Activated naive CD8-positive, alpha-beta T cell treated with anti-CD3 and anti-CD28 coated beads for 36 hours (primary cell): ENCODE measurements around the gene ARHGAP21. TPM values are rescaled to one million over a fixed set of nuclear protein-coding genes. Genes with fewer than 3 reads are reported as not detected.
"Not testable (repeated sequence)": the region's sequence is repeated elsewhere in the genome, so short reads cannot be mapped to it uniquely, and the experiment has no call there.

Experiments used
- DNase-seq: peaks from one replicate; pipeline ENCODE4 v3.0.0; 2021
- H3K27ac Mint-ChIP-seq: one replicate; pipeline ENCODE4 v1.8.0; 2022; ENCODE audit warnings: mild to moderate bottlenecking, moderate library complexity, mixed read lengths
- H3K27me3 Mint-ChIP-seq: one replicate; pipeline ENCODE4 v1.8.0; 2022; ENCODE audit warnings: mild to moderate bottlenecking, mixed read lengths
- H3K36me3 Mint-ChIP-seq: one replicate; pipeline ENCODE4 v1.8.0; 2021; ENCODE audit warnings: mild to moderate bottlenecking, mixed read lengths
- H3K4me1 Mint-ChIP-seq: one replicate; pipeline ENCODE4 v1.8.0; 2021; ENCODE audit warnings: mixed read lengths
- H3K4me3 Mint-ChIP-seq: one replicate; pipeline ENCODE4 v1.8.0; 2022; ENCODE audit warnings: mild to moderate bottlenecking, moderate library complexity, mixed read lengths
- H3K9me3 Mint-ChIP-seq: one replicate; pipeline ENCODE4 v1.8.0; 2022; ENCODE audit warnings: mixed read lengths
- total RNA-seq, 2 experiments: library from RNA; stranded (reverse); gene quantifications; one replicate each; pipeline ENCODE4 v1.2.3, GENCODE V29; 2021

ARHGAP21 gene
- total RNA-seq, 2 experiments from 2014 or later: 22.1 to 22.4 TPM

DNA sequence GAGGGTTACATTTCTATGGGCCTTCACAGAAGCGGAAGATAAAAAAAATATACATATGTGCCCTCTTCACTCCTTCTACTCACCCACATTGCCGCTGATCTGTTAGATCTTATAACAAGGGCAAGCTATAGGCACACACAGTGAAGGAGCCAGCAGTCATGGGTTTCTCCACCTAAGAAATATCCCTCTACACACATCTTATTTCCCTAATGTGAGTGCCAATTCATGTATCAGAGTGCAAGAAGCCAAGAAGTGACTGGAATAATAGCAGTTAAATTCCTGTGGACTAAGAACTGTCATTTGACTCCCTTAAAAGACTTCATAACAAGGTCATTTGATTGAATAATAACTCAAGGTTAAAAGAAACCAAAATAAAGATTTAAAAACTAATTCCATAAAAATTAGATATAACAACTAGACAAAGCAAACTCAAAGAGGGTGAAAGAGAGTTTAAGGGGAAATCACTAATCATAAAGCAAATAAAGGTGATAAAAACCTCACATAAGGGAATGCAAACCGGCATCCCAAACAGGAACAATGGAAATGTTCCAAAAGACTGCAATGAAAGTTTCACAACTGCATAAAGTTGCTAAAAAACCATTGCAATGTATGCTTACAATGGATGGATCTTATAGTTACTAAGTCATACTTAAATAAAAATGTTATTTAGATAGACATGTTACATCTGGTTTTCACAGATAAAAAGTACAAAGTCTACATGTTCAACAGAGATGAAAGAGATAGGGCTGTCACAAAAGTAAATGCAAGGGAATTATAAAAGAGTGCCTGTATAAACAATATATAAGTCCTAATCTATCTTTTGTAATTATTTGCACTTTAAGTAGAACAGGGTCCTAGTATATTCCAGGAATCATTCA, 42.8 kb downstream of the ARHGAP21 start:
- Mint-ChIP-seq H3K36me3 (no peaks in the 10 kb centered on the region), H3K27ac (no peak overlapping the region), H3K4me1 (peaks cover 2% of the 10 kb centered on the region), H3K27me3 (no peaks in the 10 kb centered on the region), H3K4me3 (no peak overlapping the region), H3K9me3 (no peaks in the 10 kb centered on the region)
- DNase-seq: no peak

DNA sequence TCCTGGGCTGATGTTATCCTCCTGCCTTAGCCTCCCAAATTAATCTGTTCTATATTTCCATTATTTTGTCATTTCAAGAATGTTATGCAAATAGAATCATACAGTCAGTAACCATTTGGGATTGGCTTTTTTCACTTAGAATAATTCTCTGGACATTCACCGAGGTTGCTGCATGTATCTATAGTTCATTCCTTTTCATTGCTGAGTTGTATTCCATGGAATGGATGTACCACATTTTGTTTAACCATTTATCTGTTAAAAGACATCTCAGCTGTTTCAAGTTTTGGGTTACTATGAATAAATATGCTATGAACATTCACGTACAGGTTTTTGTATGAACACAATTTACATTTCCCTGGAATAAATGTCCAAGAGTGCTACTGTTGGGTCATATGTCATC, 44.9 kb downstream of the ARHGAP21 start:
- H3K9me3 Mint-ChIP-seq: no peaks in the 10 kb centered on the region
- no peaks in the 10 kb centered on the region for H3K27me3 Mint-ChIP-seq
- H3K4me3 Mint-ChIP-seq: no peak overlapping the region
- DNase-seq: no peak
- H3K27ac Mint-ChIP-seq: no peak overlapping the region
- peaks cover 2% of the 10 kb centered on the region for H3K4me1 Mint-ChIP-seq
- no peaks in the 10 kb centered on the region for H3K36me3 Mint-ChIP-seq

DNA sequence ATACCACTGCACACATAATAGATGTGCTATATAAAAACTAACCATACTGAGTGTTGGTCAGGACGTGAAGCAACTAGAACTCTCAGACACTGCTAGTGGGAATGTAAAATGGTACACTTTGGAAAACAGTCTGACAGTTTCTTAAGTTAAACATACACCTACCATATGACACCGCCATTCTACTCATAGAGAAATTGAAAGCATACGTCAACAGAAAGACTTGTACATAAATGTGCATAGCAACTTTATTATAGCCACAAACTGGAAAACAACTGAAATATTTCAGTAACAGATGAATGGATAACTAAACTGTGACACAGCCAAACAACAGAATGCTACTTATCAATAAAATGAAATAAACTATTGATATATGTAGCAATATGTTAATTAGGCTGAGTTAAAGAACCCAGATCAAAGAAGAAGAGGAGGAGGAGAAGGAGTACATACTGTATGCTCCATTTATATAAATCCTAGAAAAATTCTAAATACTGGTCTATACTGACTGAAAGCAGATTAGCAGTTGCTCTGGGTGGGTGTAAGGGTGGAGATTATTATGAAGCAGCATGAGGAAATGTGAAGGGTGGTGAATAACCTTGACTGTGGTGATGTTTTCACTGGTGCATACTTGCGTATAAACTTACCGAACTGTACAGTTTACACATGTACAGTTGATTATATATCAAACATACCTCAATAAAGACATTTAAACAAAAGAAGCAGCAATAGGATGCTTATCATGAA, 48.6 kb downstream of the ARHGAP21 start:
- no peak overlapping the region for H3K27ac Mint-ChIP-seq
- H3K27me3 Mint-ChIP-seq: no peaks in the 10 kb centered on the region
- no peaks in the 10 kb centered on the region for H3K9me3 Mint-ChIP-seq
- DNase-seq: no peak
- no peaks in the 10 kb centered on the region for H3K36me3 Mint-ChIP-seq
- H3K4me1 Mint-ChIP-seq: peaks cover 2% of the 10 kb centered on the region
- no peak overlapping the region for H3K4me3 Mint-ChIP-seq

DNA sequence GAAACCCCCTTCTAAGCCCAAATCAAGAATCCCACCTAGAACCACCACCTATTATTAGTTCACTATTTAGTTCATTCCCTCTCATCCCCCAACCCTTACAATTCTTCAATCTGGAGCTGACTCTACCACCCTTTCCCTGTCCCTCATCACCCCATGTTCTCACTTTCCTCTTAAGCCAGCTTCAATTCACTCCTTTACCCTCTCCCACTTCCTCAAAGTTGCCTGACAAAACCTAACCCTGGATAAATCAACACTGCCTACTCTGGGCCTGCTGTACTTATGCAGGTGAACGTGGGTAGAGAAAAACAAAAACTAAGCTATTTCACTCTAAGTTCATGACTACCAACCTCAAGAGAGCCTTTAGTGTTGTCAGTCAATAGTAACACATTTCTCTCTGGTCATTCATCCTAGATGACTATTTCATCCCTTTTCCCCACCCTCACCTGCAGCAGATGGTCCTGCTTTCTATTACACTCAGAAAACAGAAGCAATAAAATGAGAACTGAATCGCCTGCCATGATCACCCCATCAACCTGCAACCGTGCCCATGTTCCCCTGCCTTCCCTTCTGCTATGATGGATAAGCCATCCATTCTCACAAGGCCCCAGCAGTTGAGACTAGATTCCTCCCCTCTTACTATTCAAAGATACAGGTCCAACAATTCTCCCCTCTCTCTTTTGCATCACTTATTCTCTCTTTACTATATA, 52.6 kb downstream of the ARHGAP21 start:
- no peaks in the 10 kb centered on the region for H3K27me3 Mint-ChIP-seq
- H3K9me3 Mint-ChIP-seq: no peaks in the 10 kb centered on the region
- no peak overlapping the region for H3K4me3 Mint-ChIP-seq
- no peak overlapping the region for H3K27ac Mint-ChIP-seq
- H3K4me1 Mint-ChIP-seq: peaks cover 2% of the 10 kb centered on the region
- no peak for DNase-seq
- H3K36me3 Mint-ChIP-seq: no peaks in the 10 kb centered on the region

DNA sequence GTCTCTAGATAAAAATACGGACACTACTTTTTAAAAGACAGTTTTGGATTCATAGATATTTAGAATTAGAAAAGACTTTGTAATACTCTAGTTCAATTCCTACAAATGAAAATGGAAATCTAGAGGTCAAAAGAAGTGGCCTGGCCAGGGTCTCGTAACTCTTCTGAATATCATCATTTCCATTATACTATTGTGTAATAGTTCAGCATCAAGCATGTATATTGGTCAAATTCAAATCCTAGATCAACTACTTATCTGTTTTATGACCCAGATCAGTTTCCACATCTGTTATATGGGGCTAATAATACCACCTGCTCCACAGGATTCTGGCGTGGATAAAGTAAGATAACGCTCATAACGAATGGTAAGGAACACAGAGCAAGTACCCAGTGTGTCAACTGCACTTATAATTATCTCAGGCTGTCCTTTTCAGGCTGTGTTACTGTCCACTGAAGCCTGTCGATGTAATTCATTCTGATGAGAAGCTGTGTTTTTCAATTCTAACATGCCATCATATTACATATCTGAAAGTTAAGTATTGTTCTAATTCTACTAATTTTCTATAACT, 54.3 kb downstream of the ARHGAP21 start:
- no peak overlapping the region for H3K27ac Mint-ChIP-seq

DNA sequence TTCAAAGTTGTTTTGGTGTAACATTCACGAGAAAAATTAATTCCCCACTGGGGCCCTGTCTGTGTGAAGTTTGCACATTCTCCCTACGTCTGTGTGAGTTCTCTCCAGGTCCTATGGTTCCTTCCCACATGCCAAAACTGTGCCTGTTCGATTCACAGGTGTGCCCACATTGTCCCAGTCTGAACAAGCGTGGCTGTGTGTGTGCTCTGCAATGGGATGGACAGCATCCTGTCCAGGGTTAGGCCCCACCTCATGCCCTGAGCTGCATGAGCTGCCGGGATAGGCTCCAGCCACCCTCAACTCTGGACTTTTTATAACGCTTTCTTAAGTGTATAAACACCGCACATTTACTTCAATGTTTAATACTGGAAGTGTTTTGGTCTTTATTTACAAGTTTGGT, 55.4 kb downstream of the ARHGAP21 start:
- DNase-seq: no peak
- Mint-ChIP-seq H3K27me3 (no peaks in the 10 kb centered on the region), H3K9me3 (no peaks in the 10 kb centered on the region), H3K4me1 (peaks cover 2% of the 10 kb centered on the region), H3K4me3 (no peak overlapping the region), H3K36me3 (peaks cover 2% of the 10 kb centered on the region), H3K27ac (no peak overlapping the region)

More for the DNA sequence above, 54.3 kb downstream of the ARHGAP21 start:
- no peaks in the 10 kb centered on the region for H3K27me3 Mint-ChIP-seq
- H3K4me3 Mint-ChIP-seq: no peak overlapping the region
- H3K36me3 Mint-ChIP-seq: peaks cover 2% of the 10 kb centered on the region
- peaks cover 2% of the 10 kb centered on the region for H3K4me1 Mint-ChIP-seq
- DNase-seq: no peak
- H3K9me3 Mint-ChIP-seq: no peaks in the 10 kb centered on the region

DNA sequence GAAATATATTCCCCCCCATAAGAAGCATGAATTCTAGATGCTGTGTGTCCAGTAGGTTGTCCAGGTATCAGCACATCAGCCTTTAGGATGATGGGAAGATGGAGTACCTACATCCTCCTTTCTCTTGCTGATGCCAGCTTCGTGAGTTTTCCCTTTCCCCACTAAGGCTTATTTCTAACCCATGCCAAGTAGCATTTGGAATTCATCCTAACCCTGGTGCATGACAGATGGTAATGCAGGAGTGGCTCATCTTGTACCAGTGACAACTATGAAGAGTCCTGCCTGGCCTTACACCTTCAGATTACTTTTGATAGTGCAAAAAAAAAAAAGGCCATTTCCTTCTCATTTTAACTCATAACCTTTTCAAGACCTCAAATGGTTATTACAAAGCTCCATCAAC, 58.7 kb downstream of the ARHGAP21 start:
- H3K36me3 Mint-ChIP-seq: peaks cover 2% of the 10 kb centered on the region
- H3K4me1 Mint-ChIP-seq: no peaks in the 10 kb centered on the region

DNA sequence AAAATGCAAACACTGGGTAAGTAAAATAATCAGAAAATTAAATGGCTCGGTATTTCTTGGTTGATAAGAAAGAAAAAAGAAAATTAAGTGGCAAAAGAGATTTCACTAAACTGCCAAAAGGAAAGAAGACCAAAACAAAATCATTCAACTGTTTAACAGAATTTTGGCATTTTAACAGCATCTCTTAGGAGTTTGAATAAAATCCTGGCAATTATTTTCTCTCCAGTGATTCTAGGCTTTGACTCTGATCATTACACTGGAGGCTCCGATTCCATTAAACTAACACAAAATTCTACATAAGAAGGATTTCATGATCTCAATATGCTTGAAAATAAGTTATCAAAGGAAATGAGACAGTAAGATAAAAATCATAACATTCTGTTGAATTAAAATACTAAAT, 62.3 kb downstream of the ARHGAP21 start:
- peaks cover 2% of the 10 kb centered on the region for H3K36me3 Mint-ChIP-seq
- DNase-seq: no peak
- no peaks in the 10 kb centered on the region for H3K4me1 Mint-ChIP-seq
- H3K9me3 Mint-ChIP-seq: no peaks in the 10 kb centered on the region
- H3K27ac Mint-ChIP-seq: no peak overlapping the region
- H3K4me3 Mint-ChIP-seq: no peak overlapping the region
- H3K27me3 Mint-ChIP-seq: no peaks in the 10 kb centered on the region

More for the DNA sequence above, 58.7 kb downstream of the ARHGAP21 start:
- no peak for DNase-seq
- H3K27ac Mint-ChIP-seq: no peak overlapping the region
- no peak overlapping the region for H3K4me3 Mint-ChIP-seq
- H3K27me3 Mint-ChIP-seq: no peaks in the 10 kb centered on the region
- no peaks in the 10 kb centered on the region for H3K9me3 Mint-ChIP-seq

DNA sequence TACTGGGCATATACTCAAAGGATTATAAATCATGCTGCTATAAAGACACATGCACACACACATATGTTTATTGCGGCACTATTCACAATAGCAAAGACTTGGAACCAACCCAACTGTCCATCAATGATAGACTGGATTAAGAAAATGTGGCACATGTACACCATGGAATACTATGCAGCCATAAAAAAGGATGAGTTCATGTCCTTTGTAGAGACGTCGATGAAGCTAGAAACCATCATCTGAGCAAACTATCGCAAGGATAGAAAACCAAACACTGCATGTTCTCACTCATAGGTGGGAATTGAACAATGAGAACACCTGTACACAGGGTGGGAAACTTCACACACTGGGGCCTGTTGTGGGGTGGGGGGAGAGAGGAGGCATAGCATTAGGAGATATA, 65.4 kb downstream of the ARHGAP21 start:
- H3K36me3 Mint-ChIP-seq, H3K4me1 Mint-ChIP-seq, H3K27ac Mint-ChIP-seq, H3K4me3 Mint-ChIP-seq, H3K27me3 Mint-ChIP-seq, DNase-seq, H3K9me3 Mint-ChIP-seq: not testable (repeated sequence)

DNA sequence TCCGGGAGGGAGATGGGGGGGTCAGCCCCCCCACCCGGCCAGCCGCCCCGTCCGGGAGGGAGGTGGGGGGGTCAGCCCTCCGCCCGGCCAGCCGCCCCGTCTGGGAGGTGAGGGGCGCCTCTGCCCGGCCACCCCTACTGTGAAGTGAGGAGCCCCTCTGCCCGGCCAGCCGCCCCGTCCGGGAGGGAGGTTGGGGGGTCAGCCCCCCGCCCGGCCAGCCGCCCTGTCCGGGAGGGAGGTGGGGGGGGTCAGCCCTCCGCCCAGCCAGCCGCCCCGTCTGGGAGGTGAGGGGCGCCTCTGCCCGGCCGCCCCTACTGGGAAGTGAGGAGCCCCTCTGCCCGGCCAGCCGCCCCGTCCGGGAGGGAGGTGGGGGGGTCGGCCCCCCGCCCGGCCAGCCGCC, 67.4 kb downstream of the ARHGAP21 start:
- not testable (repeated sequence) for H3K27ac Mint-ChIP-seq, H3K36me3 Mint-ChIP-seq, H3K27me3 Mint-ChIP-seq, DNase-seq, H3K9me3 Mint-ChIP-seq, H3K4me3 Mint-ChIP-seq
- H3K4me1 Mint-ChIP-seq: peaks cover 13% of the 10 kb centered on the region

DNA sequence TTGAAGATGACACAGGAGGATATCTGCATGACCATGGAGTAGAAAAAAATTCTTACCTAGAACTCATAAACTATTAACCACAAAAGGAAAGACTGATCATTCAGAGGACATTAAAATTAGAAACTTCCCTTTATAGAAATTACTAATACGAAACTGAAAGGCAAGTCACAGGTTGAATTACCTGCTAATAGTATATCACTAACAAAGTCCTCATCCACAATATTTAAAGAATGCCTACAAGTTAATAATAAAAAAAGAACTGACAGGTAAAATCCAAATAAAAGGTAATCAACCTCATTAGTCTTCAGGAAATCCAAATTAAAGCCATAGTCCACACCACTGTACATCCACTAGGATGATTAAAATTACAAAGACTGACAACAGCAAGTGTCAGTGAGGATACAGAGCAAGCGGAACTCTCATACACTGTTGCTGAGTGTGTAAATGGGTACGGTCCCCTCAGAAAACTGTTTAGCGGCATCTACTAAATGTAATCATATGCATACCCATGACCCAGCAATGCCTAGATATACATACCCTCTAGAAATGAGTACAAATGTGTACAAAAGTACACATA, 71.2 kb downstream of the ARHGAP21 start:
- Mint-ChIP-seq H3K36me3 (peaks cover 6% of the 10 kb centered on the region), H3K9me3 (peaks cover 9% of the 10 kb centered on the region), H3K4me3 (no peak overlapping the region), H3K4me1 (peaks cover 15% of the 10 kb centered on the region), H3K27ac (no peak overlapping the region), H3K27me3 (no peaks in the 10 kb centered on the region)
- DNase-seq: no peak

DNA sequence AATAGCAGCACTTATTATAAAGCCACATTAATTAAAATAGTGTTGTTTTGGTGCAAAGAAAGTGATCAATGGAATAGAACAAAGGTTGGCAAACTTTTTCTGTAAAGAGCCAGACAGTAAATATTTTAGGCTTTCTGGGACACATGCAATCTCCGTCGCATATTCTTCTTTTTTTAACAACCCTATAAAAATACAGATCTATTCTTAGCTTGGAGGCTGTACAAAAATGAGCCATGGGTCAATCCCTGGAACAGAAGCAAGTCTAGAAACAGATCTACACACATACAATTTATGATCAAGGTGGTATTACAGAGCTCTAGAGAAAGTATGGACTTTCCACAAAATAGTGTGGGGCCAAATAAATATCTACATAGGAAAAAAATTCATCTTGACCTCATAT, 71.8 kb downstream of the ARHGAP21 start:
- Mint-ChIP-seq H3K27me3 (no peaks in the 10 kb centered on the region), H3K36me3 (peaks cover 6% of the 10 kb centered on the region), H3K4me1 (peaks cover 15% of the 10 kb centered on the region), H3K9me3 (peaks cover 9% of the 10 kb centered on the region), H3K27ac (no peak overlapping the region), H3K4me3 (no peak overlapping the region)
- DNase-seq: no peak

DNA sequence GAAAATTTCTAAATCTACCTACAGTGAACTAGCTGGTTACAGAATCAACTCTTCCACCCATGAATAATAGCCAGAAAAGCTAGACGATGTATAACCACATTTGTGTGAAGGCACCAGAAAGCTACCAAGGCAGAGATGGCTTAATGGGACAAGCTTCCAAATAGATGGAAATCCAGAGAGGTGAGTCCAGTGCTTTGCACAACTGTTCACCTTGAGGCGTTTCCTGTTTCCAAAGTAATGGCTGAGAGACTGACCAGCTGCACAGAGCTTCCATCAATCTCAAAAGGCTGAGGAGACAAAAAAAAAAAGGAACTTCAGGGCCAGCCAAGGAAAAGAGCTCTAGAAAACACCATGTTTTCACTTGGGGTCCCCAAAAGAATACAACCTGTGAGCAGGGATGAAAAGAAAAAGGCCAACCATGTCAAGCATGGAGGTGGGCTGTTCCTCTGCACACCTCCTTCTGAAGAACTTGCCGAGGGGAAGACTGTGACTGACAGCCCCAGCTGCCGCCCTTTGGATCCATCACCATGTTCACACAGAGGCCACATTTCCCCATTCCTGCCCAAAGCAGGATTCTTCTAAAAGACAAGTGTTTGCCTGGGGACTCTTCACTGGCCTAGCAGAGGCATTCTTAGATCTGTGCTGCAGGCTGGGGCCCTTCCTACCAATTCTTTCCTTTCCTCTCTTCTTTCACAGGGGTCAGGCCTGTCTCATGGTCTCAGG, 72.9 kb downstream of the ARHGAP21 start:
- Mint-ChIP-seq H3K27ac (no peak overlapping the region), H3K4me3 (no peak overlapping the region), H3K36me3 (peaks cover 6% of the 10 kb centered on the region), H3K4me1 (peaks cover 15% of the 10 kb centered on the region), H3K27me3 (no peaks in the 10 kb centered on the region), H3K9me3 (peaks cover 9% of the 10 kb centered on the region)
- DNase-seq: no peak

DNA sequence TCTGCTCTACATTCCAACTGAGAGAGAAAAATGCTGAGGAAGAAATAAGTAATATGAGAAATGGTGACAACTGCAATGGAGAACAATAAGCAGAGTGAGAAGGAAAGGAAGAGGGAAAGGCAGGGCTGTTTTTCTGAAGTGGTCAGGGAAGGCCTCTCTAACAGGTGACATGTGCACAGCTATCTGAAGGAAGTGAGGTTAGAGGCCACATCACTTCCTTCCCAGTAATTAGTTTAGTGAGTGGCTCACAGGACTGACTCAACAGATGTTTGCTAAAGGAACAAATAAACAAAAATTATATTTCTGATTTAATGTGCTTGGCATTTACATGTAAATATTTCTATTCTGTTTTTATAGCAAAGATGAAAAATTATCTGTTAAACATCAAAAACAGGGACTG, 77.9 kb downstream of the ARHGAP21 start:
- Mint-ChIP-seq H3K27ac (no peak overlapping the region), H3K9me3 (no peaks in the 10 kb centered on the region), H3K4me3 (no peak overlapping the region), H3K27me3 (no peaks in the 10 kb centered on the region), H3K36me3 (no peaks in the 10 kb centered on the region), H3K4me1 (peaks cover 2% of the 10 kb centered on the region)
- no peak for DNase-seq
